ENCODE measurements around the gene MSANTD7. TPM values are rescaled to one million over a fixed set of nuclear protein-coding genes. Genes with fewer than 3 reads are reported as not detected.
"Not testable (repeated sequence)": the region's sequence is repeated elsewhere in the genome, so short reads cannot be mapped to it uniquely, and the experiment has no call there.

MSANTD7 gene
- 14.9 TPM for total RNA-seq (ENCODE audit: insufficient read depth, low replicate concordance)

DNA sequence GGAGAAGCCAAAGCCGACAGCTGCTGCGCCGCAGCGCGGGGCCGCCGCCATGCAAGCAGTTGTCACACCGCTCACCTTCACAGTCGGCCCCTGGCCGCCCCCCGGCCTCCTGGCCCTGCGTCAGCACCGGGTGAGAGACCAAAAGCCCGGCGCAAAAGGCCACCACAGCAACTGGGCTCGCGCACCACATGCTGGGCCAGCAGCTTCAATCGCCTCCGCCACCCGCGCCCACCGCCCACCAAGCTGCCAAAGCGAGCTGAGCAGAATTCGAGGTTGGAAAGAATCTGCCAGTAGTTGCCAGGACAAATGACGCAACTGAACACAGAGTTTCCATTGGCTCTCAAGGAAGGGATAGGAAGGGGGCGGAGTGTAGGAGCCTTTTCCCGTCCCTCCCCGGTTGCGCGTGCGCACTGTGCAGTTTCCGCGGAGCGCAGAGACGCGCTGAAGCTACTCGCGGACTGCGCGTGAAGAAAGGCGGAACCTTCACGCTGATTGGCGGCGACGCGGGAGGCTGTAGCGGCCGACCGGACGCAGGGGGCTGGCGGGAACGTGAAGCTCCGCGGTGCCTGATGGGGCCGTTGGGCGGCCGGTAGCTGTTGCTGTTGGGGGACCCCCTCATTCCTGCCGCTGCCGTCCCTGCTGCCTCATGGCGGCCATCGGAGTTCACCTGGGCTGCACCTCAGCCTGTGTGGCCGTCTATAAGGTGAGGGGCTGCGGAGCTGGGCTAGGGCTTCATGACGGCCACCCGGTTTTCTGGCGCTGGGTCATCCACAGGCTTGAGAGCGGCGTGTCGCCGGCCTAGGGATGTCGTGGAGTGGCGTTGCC is at the start of gene MSANTD7, which contains the start of the genes CDNF and HSPA14:
MSANTD7 (plus strand) TSS at position 550 of the 825 bp plus-strand sequence. CDS start 3,979 bp downstream, outside the sequence.
CDNF (minus strand) TSS at position 281 of the 825 bp plus-strand sequence; CDS start at position 190, 91 bp downstream.
HSPA14 (plus strand) TSS at position 550 of the 825 bp plus-strand sequence; CDS start at position 647, 97 bp downstream.
- DNase-seq (ENCODE audit: low spot score) = peak; percentile 100

DNA sequence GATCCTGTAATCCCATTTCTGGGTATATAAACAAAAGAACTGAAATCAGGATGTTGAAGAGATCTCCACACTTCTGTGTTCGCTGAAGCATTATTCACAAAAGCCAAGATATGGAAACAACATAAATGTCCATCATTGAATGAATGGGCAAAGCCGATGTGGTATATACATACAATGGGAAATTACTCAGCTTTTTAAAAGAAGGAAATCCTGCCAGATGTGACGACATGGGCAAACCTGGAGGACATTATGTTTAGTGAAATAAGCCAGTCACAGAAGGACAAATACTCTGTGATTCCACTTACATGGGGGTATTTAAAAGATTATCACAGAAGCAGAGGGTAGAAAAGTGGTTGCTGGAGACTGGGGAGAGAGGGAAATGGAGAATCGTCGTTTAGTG is 39.5 kb upstream of the MSANTD7 start:
- peak; percentile 30 for DNase-seq (ENCODE audit: low spot score)

GRCh38 chr10:14800397-14800796 is 37.7 kb upstream of the MSANTD7 start:
- no peak for DNase-seq (ENCODE audit: low spot score)

DNA sequence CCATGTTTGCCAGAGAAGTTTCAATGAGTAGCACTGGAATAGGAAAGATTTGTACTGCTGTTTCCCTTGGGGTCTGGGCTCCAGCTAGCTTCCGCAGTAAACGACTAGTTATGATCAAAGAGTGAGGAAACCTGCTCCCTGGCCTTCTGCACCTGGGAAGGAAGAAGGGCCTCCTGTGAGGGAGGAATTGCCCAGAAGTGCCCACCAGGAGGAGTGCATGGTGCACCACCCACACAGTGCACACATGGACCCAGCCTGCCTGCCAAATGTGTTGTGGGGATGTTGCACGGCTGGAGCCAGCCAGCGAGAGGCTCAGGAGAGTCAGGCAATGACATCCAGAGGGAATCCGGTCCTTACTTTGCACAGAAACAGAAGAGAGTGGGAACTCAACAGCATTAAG is 36.4 kb upstream of the MSANTD7 start:
- peak; percentile 42 for DNase-seq (ENCODE audit: low spot score)

DNA sequence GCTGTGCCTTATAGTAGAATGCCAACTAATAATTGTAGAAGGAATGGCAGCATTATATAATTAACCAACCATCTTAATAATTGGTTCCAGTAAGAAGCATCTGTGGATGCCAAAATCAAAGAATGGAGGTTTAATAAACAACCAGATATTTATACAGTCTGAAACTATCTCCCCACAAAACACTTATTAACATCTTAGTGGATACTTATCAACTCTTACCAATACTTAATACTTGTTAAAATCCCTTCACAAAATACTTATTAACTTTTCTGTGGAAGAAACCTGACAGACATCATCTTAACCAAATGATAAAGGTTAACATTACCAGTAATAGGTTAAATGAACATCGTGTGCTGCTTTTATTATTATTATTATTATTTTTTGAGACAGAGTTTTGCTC is 34.3 kb upstream of the MSANTD7 start:
- DNase-seq (ENCODE audit: low spot score) = no peak

GRCh38 chr10:14806318-14806717 is 31.8 kb upstream of the MSANTD7 start:
- no peak for DNase-seq (ENCODE audit: low spot score)

GRCh38 chr10:14810969-14811953 is 26.8 kb upstream of the MSANTD7 start:
- DNase-seq (ENCODE audit: low spot score) = no peak

DNA sequence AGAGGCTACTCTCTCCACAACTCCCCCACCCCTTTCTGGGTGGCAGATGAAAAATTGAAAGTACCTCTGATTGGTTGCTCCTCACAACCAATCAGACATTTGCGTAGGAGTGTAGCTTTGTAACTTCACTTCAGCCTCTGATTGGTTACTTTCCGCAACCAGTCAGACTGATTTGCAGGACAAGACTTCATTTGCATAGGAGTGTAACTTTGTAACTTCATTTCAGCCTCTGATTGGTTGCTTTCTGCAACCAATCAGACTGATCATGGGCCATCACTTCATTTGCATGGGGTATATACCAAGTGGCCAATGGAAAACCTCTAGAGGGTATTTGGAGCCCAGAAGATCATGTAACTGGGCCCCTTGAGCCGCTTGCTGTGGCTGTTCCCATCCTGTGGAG is 25.8 kb upstream of the MSANTD7 start:
- DNase-seq (ENCODE audit: low spot score) = no peak

DNA sequence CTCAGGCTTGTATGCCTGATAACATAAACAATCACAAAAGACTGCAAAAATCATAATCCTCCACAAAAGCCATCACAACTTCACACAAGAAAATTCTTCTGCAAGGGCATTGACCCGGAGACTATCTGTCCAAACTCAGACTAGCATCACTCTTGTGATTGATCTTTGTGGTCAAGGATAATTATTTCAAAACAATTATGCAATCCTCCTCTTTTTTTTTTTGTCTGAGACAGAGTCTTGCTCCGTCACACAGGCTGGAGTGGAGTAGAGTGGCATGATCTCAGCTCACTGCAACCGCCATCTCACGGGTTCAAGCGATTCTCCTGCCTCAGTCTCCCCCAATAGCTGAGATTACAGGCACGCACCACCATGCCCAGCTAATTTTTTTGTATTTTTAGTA is 22.4 kb upstream of the MSANTD7 start:
- DNase-seq (ENCODE audit: low spot score) = no peak

DNA sequence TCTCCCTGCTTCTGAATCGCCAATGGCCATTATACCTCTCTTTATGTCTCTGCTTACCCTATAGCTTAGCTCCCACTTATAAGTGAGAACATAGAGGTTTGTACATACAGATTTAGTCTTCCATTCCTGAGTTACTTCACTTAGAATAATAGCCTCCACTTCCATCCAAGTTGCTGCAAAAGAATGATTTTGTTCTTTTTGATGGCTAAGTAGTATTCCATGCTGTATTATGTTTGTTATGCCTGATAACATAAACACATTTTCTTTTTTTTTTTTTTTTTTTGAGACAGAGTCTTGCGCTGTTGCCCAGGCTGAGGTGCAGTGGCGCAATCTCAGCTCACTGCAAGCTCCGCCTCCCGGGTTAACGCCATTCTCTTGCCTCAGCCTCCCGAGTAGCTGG is 21.4 kb upstream of the MSANTD7 start:
- not testable (repeated sequence) for DNase-seq (ENCODE audit: low spot score)

DNA sequence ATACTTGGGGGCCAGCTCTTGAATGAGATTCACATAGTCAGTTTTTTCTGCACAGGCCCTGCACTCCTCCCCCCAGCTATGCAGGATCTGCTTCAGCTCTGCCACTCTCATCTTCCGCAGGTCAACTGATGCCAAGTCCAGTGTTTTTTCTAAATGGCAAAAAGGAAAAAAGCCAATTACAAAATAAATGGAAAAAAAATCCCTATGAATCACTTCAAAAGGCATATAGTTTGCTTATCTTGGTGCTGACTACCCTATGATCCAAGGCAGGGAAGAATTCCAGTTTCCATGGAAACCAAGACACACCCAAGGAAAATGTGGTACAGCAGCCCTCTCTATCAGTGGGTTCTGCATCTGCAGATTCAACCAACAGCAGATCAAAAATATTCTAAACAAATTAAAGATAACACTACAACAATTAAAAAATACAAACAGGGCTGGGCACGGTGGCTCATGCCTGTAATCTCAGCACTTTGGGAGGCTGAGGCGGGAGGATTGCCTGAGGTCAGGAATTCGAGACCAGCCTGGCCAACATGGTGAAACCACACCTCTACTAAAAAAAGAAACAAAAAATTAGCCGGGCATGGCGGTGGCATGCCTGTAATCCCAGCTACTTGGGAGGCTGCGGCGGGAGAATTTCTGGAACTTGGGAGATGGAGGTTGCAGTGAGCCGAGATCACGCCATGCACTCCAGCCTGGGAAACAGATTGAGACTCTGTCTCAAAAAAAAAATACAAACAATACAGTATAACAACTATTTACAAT is 17.9 kb upstream of the MSANTD7 start:
- peak; percentile 93 for DNase-seq (ENCODE audit: low spot score)

GRCh38 chr10:14820775-14821154 is 17.3 kb upstream of the MSANTD7 start:
- DNase-seq (ENCODE audit: low spot score) = no peak

- no peak for DNase-seq (ENCODE audit: low spot score)
Observed at GRCh38 chr10:14821635-14822375, 16.3 kb upstream of the MSANTD7 start.

DNA sequence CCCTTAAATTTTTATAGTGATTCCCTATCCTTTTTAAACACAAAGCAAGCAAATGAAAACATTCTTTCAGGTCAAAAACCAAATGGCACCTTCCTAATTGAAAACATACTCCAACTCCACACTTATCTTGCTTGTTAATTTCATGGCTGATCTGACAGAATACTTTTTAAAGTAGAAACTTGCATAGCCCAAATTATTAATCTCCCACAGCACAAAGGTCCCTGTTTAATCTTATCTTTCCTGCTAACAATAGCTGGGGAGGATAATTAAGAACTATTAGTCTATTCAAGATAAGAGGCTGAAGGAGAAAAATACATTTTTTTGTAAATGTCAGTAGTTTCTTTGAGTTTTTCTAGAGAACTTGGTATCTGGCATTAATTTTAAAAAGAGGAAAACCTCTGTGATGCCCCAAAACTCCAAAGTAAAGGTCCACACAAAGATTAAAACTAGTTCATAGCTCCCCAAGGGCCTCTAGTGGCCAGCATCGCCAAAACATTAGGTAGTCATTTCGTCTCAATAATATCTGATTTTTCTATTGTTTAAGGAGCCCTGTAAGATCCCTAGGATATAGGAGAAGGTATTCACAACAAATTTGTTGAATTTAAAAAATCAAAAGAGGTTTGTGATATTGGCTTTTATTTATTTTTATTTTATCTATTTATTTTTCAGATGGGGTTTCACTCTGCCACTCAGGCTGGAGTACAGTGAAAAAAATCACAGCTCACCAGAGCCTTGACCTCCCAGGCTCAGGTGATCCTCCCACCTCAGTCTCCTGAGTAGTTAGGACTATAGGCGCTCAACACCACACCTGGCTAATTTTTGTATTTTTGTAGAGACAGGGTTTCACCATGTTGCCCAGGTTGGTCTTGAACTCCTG is 15.0 kb upstream of the MSANTD7 start:
- peak; percentile 60 for DNase-seq (ENCODE audit: low spot score)

DNA sequence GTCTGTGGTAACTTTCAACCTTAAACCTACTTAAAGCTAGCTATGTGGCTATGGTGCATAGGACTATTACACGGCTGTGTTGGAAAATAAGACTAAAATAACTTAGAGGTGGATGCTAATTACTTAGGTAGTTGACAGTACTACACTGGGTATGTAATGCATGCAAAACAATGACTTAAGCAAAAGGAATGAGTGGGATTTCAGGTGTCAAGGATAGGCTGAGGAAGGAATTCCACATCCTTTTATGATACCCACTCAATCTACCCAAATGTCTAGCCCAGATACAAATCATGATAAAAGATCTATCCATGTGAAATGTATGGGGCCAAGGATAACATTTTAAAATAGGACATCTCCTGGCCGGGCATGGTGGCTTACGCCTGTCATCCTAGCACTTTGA is 14.1 kb upstream of the MSANTD7 start:
- no peak for DNase-seq (ENCODE audit: low spot score)

DNA sequence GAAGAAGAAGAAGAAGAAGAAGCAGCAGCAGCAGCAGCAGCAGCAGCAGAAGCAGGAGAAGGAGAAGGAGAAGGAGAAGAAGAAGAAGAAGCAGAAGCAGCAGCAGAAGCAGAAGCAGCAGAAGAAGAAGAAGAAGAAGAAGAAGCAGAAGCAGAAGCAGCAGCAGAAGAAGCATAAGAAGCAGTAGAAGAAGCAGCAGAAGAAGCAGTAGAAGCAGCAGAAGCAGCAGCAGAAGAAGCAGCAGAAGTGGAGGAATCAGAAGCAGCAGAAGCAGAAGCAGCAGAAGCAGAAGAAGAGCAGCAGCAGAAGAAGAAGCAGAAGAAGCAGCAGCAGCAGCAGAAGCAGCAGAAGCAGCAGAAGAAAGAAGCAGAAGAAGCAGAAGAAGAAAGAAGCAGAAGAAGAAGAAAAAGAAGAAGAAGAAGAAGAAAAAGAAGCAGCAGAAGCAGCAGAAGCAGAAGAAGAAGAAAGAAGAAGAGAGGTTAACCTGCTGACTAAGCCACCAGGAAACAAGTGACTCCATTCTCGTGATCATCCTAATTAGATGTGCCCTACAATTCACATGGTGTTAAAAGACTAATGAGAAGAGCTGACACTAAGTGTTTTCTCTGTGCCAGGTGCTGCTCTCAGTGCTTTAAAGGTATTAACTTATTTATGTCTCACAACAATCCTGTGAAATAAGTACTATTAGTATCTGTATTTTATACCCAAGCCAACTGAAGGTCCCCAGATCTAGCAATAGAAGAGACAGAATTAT is 11.9 kb upstream of the MSANTD7 start:
- DNase-seq (ENCODE audit: low spot score) = no peak

DNA sequence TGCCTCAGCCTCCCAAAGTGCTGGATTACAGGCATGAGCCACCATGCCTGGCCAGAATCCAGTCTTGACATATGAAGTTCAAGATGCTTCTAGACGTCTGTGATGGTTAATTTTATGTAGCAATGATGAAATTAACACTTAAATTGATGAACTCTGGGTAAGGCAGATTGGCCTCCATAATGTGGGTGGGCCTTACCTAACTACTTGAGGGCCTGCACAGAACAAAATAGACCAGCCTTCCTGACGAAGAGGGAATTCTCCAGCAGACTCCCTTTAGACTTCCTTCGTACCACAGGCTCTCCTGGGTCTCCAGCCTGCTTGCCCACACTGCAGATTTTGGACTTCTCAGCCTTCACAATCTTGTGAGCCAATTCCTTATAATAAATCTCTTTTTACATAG is 5.0 kb upstream of the MSANTD7 start:
- no peak for DNase-seq (ENCODE audit: low spot score)

GRCh38 chr10:14836208-14836607 is 1.9 kb upstream of the MSANTD7 start:
- DNase-seq (ENCODE audit: low spot score) = no peak
